Mesenteric fat pad (tissue), 1 donor: ENCODE measurements around the gene PROX2. TPM values are rescaled to one million over a fixed set of nuclear protein-coding genes. Genes with fewer than 3 reads are reported as not detected.

Experiments used
- DNase-seq: peaks from one replicate; pipeline ENCODE4 v3.0.0-alpha.2; 2020; ENCODE audit warnings: low spot score
- total RNA-seq: library from RNA; stranded (reverse); fragmentation: NEBNext Ultra II Directional; extraction: Animal tissue kit (Norgen Biotek cat#: 25700); gene quantifications from one replicate; pipeline ENCODE4 v1.2.1, GENCODE V29; 2021
- donor health status: DM: yes; HTN: yes; CAD: no.

Gene PROX2
- total RNA-seq, 1 donor from 2014 or later, result not detected

DNA sequence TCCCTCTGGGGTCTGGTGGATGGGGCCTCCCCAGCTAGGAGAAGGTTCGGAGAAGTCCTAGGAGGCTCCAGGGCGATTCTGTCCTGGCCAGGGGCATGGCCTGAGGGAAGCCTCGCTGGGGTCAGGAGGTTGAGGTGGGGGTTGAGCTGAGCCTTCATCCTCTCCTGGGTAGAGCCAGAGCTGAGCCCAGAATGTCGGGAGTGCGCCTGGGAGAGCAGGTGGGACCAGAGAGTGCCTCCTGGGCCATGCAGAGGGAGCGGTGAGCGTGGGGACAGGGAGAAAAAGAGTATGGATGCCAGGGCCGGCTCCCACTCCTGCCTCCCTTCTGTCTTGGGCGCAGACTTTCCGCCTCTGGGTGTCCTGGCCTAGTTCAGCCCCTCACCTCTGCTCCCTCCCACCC is 34.0 kb upstream of the PROX2 start:
- no peak for DNase-seq

DNA sequence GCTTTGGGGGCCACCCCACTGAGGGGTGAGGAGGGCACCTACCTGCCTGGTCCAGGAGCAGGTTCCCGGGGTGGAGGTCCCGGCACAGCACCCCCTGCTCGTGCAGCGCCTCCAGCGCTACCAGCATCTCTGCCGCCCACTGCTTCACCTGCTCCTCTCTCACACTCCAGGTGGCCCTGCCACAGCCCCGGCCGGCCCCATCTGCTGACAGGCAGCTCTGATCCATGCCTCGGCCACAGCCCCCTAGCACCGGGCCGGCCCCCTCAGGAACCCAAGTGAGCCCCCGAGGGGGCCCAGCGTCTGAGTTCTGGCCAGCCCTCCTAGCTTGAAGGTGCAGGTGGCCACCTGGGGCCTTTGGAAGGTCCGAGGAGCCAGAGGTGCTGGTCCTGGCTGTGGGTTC is 33.6 kb upstream of the PROX2 start:
- no peak for DNase-seq

DNA sequence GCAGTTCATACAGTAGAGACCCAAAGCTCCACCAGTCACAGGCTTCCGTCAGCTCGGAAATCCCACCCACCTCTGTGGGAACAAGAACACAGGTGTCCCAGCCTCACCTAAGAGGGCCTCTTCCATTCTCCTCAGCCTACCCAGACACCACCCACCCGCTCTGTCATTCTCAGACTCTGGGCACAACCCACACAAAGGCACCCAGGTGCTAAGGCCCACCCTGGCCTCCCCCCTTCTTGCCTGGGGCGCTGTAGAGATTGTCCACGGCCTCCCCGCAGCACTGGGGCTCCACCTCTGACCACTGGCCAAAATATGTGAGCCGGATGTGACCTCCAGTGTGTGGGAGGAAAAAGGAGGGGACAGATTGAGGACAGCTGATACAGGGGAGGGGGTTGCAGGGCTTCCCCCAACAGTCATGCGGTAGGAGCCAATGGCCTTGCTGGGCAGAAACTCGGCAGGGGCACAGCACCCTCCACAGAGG is 33.0 kb upstream of the PROX2 start:
- DNase-seq, result no peak

DNA sequence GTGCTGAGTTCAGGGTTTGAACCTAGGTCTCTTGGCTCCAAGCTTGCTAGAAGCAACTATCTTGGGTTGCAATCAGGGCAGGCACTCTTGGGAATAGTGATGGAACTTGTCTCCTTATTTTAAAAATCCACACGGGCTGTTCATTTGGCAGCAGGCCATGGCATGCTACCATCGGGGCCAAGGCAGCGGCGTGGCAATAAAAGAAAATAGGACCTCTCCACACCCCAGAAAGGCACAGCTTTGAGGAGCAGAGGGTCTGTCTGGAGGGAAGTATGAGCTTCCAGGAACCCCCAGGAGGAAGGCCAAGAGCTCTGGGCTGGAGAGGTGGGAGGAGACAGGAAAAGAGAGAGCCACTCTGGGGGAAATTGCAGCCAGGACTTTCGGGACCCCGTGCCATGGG is 31.8 kb upstream of the PROX2 start:
- no peak for DNase-seq

DNA sequence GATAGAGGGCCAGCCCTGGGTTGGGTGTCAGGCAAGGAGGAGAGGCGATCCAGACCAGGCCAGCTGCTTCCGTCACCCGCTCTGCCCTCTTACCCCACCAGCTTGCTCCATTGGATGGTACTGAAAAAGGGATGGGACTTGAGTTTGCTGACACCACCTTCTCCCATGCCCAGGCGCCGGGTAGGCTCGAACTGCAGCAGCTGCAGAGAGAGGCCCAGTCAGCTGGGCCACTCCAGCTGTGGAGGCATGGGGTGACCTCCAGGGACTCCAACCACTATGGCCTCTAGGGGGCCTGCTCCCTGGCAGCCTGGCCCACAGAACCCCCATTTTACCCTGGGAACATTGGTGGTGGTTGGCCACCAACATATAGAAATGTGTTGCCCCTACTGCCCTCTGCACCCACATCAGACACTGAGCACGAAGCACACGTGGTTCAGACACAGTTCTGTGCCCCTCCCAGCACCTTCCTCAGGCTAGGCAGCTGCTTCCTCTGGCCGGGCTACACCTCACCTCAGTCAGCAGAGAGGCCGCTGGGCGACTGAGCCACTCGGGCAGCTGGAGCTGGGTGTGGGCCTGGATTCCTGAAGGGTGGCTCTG is 31.1 kb upstream of the PROX2 start:
- no peak for DNase-seq

DNA sequence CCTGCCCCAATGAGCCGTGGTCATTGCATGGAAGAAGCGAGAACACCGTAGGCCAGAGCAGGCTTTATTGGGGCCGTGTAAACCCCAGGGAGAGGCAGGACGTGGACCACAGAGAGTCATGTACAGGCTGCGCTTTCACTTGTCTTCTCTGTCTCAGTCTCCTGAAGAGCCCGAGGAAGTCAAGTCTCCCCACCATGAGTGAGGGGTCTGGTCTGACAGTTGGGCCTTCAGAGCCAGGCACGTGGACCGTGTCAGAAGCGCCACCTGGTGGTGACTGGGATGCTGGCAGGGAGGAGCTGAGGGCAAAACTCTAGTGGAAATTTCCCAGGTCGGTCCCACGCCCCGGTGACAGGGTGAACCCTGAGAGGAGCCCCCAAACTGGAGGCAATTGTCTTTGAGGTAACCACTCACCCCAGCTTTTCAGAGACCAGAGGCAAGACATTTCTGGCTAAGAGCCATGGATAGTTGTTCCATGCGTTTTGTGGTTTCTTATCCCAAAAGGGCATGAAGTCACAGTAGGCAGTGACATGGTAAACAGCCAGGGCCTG is 29.7 kb upstream of the PROX2 start:
- DNase-seq, result no peak

DNA sequence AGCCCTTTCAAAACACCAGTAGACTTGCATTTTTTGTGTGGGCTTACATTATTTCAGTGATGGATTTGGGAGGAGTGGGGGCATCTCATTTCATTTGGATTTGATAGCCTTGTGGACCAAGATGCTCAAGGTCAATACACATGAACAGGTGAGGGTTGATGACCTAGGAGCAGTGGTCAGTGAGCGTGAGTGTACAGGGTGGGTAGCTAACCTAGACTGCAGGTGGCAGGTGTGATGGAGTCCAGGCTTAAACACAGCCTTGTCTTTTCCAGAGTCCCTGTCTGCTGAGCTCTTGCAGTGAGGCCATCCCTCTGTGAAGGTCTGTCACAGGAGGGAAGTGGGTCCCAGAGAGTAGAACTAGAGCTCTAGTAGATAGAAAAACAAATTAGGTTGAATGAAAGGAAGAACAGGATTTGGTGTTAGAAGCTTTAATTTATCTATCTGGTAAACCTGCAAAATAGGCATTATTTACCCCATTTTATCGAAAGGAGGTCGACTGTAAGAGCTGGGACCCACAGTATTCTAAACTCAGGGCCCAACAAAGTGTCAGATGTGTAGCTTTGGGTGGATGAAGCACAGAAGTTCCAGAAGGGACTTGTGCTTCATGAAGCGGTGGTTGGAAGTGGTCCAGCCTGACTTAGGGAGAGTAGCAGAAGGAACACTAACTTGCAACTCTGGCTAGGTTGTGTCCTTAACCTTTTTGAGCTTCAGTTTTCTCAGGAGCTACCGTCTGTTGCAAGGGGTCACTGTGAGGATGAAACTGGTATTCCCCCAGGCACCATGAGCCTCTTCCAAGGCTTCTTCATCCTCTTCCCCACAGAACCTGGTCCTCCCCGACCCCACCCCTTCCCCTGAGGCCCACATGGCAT is 28.9 kb upstream of the PROX2 start:
- no peak for DNase-seq

DNA sequence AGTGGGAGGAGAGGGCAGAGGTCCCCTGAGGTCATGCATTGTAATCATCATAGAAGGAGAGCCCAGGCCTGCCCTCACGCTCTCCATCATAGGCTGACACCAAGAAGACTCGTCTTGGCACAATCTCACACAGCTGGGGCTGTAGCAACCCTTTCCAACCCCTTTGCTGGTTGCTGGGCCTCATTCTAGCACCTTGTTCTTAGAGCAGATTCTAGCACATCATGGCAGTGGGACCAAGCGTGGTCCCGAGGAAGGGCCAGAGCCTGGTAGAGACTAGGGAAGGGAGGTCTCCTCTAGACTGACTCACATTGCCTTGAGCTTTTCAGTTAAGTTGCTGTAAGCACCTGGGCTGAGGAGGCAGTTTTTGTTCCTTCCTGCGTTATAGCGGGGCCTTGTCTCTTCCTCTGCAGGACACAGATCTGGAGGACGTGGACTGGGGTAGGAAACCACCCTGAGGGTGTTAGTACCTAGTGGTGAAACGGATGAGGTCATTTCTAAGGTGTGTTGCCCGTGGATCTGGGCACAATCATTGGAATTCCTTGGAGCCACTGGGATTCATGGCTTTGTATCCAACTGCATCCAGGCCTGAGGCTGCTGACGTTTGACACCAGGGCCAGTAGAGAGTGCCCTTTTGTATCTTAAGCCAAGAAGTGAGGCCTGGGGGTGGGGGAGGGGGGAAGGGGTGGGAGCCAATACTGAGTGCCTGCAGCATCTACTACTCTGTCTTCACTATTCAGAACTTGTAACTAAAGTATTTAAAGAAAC is 27.2 kb upstream of the PROX2 start:
- no peak for DNase-seq

DNA sequence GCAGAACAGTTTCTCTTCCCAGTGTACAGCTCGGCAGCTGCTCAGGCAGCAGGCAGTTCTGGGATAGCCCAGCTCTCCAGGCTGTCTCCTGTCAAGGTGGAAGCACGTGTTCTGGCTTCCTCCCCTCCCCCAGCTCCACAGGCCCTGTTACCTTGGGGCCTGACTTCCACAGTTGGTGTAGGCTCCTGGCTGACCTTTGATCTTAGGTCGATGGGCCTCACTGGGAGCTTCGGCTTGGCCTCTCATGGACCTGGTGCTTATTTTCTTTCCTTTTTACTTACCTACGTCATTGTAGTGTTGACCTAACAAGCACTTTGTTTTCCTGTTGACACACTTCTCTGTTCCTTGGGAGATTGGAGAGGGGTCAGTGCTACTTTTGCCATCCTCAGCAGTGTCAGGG is 22.7 kb upstream of the PROX2 start:
- no peak for DNase-seq

DNA sequence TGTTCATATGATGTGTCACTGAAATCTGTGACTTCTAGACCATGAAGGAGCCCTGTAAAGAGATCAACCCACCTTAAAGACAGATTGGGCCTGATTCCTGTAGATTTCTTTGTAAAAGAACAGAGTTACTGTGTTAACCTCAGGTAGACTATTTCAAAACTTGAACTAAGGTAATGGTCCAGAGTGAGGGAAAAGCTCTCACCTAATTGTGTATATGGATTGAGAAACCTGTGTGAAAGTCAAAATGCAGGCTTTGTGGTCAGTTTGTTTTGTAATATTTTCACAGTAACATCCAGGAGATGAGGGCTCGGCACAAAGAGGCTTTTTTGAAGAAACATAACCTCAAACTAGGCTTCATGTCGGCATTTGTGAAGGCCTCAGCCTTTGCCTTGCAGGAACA is 22.1 kb upstream of the PROX2 start:
- DNase-seq, result no peak

DNA sequence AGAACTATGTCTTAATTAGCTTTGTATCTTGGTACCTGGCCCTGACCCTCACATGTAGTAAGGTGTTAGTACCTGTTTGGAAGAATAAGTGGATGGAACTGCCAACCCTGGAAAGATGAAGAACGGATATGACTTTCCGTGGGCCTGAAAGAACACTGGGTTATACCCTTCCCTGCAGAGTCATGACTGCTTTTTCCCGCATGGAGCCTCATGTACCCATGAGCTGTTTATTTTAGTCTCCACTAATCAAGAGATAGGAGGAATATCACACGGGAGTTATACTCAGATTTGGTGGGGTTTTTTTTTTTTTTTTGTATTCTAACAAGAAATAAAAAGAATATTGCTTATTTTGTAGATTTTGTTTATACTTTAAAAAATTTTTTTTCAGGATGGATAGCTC is 21.7 kb upstream of the PROX2 start:
- DNase-seq, result no peak

DNA sequence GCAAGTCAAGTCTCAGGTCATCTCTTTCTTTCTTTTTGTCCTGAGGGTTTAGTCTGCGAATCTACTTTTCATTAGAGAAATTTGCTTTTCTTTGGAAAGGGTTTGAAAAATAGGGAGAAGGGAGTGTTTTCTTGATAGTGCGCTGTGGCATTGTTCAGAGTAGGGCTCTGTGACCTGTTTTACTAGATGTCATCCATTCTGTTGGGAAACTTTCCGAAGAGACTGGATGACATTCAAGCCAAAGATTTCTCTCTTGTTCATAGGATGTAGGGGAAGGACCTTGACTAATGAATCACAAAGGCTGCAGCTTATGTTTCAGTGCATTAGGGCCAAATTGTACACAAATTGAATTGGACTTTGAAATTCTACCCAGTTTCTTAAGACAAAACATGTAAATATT is 20.5 kb upstream of the PROX2 start:
- DNase-seq, result no peak

DNA sequence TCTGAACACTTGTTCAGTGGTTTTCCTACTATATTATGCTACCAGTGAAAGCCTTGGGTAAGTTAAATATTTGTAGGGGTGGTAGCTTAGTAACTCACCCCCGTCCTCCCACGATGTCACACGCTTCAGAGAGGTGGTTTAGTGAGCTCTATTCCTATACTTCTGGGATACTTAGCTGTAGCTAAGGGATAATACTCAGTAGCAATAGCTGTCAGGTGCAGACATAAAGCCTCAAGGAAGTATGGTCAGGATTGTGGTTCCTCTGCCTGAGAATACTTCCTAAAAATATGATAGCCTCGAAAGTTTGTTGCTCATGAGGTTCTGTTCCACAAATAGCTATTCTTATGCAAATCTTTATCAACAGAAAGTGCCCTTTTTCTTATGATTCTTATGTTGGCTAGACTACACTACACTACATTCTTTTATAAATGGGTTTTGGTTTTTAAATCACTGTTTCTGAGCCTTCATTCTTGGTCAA is 17.7 kb upstream of the PROX2 start:
- DNase-seq, result no peak

DNA sequence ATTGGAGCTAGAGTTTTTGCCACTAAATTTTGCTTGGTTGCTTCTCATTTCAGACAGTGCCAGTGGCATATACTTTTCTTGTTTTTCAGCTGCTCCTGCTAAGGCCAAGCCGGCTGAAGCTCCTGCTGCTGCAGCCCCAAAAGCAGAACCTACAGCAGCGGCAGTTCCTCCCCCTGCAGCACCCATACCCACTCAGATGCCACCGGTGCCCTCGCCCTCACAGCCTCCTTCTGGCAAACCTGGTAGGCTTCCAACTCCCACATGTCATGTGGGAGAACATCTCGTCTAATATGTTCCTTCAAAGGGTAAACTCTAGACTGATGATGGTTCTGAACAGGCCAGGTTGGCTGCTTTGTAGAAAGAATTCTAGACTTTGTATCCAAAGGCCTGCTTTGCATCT is 16.8 kb upstream of the PROX2 start:
- no peak for DNase-seq

DNA sequence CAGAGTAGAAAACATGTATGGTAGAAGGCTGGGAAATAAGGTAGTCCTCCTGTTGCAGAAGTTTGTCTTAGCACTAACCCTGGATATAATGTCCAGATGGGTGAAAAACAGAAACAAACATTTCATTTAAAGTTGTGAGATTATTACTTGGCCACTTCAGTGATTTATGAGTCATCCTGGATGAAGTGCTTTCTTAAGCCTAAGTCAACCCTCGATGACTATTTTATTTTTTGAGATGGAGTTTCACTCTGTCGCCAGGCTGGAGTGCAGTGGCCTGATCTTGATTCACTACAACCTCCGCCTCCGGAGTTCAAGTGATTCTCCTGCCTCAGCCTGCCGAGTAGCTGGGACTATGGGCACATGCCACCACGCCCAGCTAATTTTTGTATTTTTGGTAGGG is 15.9 kb upstream of the PROX2 start:
- DNase-seq, result no peak

DNA sequence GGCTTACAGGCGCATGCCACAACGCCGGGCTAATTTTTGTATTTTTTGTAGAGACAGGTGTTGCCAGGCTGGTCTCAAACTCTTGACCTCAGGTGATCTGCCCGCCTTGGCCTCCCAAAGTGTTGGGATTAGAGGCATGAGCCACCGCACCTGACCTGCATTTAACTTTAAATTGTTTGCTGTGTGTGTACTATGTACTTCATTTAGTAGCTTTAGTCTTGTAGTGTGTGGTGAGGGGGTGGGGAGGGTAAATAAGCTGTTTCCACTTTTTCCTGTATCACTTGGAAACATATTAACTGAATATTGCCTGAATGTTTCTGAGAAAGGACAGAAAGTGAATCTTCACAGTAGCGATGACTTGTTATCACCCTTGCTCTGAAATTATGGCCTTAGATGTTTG is 14.3 kb upstream of the PROX2 start:
- no peak for DNase-seq

DNA sequence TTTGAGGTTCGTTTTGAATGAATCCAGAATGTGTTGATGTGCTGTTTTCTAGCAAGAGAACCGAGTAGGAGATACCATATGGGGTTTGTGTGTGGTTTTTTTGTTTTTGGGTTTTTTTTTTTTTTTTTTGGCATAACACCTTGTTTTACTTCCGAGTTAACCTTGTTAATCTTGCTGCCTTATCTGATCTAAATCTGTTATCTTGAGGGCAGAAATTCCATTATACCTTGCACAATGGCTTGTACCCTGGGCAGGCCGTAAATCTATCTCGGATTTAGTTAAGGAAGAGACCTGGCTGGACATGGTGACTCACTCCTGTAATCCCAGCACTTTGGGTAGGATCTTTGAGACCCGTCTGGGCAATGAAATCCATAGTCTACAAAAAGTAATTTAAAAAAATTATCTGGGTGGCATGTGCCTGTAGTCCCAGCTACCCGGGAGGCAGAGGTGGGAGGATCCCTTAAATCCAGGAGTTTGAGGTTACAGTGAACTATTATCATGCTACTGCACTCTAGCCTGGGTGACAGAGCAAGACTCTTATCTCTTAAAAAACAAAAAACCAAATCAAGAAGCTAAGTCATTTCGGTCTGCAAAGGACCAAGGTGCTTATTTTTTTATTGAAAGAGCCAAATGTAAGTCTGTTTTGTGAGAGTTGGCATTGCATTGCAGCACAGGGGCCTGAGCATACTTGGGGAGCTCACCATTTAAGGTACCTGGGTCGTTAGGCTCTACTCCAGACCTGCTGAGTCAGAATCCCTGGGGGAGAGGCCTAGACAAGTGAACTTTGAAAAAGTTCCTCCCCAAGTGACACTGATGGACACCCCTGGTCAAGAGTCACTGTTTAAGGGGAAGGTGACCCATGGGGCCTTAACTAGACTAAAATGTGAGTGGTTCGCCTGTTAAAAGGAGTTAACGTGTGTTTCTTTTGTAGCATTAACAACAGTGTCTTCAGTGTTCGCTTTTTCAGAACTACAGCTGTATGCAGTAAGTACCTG is 12.5 kb upstream of the PROX2 start:
- no peak for DNase-seq

DNA sequence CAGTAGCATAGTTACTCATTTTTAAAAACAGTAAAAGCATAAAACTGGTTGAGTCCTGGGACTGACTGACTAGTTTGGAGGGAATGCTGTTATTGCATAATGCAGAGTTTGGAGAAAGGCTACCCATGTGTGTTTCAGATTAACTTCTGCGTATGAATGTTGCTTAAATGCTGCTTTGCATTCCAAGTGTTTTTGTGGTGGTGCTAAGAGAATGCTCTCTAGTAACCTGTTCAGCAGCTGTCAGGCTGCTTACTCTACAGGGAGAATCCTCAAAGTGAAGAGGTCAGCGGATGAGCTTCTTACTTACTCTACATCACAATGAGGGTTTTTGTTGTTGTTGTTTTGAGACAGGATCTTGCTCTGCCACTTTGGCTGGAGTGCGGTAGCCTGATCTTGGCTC is 10.1 kb upstream of the PROX2 start:
- no peak for DNase-seq

DNA sequence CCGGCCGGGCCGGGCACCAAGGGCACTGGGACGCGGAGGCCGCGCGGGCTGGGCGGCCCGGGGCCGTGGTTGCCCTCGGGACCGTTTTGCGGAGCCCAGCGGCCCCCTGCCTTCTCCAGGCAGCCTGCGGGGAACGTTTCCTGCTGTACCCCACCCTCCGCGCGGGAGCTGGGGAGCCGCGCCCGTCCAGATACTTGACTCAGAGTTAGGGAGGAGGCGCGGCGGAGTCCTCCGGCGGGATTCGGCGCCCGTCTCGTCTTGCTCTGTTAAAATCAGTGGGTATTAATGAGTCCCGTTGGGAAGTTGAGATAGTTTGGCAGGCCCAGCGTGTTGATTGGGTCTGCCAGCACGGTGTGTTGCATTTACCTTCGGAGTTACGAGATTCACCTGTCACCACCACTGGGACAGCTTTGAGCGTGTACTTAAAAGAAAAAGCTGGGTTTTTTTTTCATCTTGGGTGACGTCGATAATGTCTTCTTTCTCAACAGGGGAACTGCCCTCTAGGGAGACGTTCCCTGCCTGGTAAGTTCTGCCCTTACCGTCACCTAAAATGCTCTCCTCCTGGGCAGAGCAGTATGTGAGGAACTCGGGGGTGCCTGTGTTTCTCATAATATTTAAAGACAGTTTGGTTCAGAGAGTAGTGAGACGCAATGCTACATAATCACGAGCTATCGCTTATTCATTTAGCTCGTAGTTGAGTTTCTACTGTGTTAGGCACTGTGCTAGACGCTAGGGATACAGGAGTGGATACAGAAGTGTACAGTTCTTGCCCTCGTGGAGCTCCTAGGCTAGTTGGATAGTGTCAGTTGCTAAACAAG is 6.4 kb upstream of the PROX2 start:
- peak; percentile 92 for DNase-seq
